HL-60 (cell line): ENCODE results near the gene SLC7A14.

Source experiments
- CTCF ChIP-seq: IDR thresholded peaks from one replicate; pipeline ENCODE4 v1.5.1; 2011; ENCODE audit warnings: low read length, control low read depth, inconsistent platforms; ENCODE audit not compliant: insufficient read depth
- REST ChIP-seq: IDR thresholded peaks from 2 replicates; pipeline ENCODE4 v1.6.1; 2012; ENCODE audit warnings: low read depth; ENCODE audit not compliant: insufficient replicate concordance

GRCh38 chr3:170565495-170565894, 20.4 kb downstream of the SLC7A14 start:
- TF ChIP-seq CTCF (no peak), REST (no peak)
